ENCODE data around the gene MAG.
"Not testable (repeated sequence)": the region's sequence is repeated elsewhere in the genome, so short reads cannot be mapped to it uniquely, and the experiment has no call there.

MAG gene

DNA sequence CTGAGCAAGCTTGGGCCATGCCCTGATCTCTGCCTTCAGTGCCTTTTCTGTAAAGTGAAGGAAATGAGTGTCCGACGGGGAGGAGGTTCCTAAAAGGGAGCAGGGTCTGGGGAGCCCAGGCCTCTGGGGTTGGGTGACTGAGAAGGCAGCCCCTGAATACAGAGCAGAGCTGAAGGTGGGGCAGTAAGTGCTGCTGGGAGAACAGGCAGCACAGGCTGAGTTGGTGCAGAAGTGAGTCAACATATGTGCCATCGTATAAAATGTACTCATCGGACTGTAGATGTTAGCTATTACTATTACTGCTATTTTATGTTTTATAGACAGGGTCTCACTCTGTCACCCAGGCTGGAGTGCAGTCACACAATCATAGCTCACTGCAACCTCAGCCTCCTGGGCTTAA is 10.7 kb upstream of the MAG start:
- no peak for DNase-seq (ENCODE audit: low read depth)

DNA sequence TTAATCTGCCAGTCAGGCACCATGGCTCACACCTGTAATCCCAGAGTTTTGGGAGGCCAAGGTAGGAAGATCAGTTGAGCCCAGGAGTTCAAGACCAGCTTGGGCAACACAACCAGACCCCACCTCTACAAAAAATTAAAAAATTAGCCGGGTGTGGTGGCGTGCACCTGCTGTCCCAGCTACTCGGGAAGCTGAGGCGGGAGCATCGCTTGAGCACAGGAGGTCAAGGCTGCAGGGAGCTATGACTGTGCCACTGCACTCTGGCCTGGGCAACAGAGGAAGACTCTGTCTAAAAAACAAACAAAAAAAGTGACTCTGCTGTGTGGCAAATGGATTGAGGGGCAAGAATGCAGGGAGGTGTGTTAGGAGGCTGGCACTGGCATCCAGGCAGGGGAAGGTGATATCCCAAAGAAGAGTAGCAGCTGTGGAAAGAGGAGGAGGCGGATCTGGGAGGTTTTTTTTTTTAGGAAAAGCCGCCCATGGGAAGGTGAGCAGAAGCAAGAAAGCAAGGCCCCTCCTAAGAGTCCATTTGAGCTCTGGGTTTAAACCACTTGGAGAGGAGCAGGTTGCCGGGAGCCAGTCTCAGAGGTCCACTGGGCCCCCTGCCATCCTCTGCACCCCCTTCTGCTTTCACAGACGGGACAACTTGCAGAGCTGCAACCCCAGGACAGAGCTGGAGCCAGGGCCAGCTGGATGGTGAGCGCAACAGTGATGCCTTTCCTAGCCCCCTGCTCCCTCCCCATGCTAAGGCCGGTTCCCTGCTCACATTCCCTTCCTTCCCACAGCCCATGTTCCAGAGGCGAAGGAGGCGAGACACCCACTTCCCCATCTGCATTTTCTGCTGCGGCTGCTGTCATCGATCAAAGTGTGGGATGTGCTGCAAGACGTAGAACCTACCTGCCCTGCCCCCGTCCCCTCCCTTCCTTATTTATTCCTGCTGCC is 7.5 kb upstream of the MAG start:
- DNase-seq (ENCODE audit: low read depth): no peak

DNA sequence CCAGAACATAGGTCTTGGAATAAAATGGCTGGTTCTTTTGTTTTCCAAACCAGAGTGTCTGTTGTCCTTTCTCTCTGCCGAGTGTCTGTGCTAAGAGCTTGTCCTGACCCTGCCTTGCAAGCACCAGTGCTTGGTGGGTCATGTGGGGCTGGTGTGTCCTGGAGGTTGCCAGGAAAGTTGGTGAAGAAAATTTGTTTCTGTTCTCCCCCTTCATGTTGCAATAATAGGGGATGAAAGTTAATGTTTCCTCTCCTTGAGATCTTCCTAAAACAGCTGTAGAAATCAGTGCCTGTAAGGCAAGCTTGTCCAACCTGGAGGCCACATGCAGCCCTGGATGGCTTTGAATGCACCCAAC is 6.9 kb upstream of the MAG start:
- no peak for DNase-seq (ENCODE audit: low read depth)

GRCh38 chr19:35285465-35285864 is 6.5 kb upstream of the MAG start:
- DNase-seq (ENCODE audit: low read depth): not testable (repeated sequence)

DNA sequence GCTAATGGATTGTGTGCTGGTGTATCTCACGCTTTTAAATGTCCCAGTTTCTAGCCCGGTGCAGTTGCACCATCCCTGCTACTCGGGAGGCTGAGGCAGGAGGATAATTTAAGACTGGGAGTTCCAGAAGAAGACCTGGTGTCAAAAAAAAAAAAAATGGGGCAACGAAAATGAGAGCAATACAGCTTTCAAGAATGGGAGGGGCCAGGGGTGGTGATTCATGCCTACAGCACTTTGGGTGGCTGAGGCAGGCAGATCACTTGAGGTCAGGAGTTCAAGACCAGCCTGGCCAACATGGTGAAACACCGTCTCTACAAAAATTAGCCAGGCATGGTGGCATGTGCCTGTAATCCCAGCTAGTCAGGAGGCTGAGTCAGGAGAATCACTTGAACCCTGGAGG is 5.9 kb upstream of the MAG start:
- not testable (repeated sequence) for DNase-seq (ENCODE audit: low read depth)

DNA sequence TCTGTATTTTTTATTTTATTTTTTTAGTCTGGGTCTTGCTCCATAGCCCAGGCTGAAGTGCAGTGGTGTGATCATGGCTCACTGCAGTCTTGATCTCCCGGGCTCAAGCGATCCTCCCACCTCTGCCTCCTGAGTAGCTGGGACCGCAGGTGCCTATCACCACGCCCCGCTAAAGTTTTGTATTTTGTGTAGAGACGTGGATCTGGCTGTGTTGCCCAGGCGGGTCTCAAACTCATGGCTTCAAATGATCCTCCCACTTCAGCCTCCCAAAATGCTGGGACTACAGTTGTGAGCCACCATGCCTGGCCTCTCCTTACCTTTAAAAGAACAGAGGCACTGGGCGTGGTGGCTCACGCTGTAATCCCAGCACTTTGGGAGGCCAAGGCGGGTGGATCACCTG is 4.2 kb upstream of the MAG start:
- no peak for DNase-seq (ENCODE audit: low read depth)

- no peak for DNase-seq (ENCODE audit: low read depth)
Measured at GRCh38 chr19:35288331-35288730, 3.6 kb upstream of the MAG start.

GRCh38 chr19:35288906-35289305 is 3.1 kb upstream of the MAG start:
- no peak for DNase-seq (ENCODE audit: low read depth)

DNA sequence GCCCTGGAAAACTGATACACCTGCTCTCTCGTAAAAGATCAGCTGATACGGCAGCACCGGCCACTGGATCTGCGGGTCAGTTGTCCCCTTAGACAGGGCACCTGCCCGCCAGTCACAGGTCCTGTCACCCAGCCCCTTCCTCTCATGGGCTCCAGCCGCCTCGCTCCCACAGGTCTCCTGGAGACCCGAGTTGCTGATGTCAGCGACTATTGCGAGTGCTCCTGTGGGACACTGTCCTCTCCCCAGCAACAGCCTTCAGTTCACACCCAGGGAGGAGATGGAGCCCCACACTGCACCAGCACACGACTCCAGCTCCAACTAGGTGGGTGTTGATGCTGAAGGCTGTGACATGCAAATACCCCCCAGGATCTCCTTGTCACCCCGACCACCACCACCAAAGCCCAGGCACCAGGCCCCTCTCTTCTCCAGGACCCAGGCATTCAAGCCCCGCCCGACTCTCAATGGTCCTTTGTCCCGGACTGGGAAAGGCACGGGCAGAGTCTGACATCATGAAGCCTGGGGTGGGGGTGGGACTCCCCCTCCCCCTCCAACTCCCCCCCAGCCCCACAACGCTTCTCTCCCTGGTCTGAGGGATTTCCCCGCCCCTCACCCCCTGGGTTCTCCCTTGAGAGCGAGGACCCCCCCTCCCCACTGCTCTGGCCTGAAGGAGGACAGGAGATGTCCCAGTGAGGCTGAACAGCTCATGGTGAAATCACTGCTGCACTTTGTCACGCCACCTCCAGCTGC is 1.4 kb upstream of the MAG start:
- no peak for DNase-seq (ENCODE audit: low read depth)

DNA sequence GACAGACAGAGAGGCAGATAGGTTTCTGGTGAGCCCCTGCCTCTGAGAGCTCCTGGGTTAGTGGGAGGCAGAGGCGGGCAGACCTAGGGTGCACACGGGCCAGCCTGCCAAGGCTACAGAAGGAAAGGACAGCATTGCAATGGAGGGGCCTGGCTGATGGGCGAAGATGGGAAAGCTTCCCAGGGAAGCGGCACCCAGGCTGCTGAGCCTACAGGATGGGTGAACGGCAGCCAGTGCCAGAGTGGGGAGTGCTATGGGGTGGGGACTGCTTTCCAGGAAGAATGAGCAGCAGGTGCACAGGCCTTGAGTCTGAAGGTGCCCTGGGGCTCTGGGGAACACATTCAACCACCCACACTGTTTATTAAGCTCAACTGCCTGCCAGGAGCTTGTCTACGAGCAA is 702 bp upstream of the MAG start:
- no peak for DNase-seq (ENCODE audit: low read depth)

- DNase-seq (ENCODE audit: low read depth): no peak
Measured at GRCh38 chr19:35292421-35293362, 731 bp downstream of the MAG start.

DNA sequence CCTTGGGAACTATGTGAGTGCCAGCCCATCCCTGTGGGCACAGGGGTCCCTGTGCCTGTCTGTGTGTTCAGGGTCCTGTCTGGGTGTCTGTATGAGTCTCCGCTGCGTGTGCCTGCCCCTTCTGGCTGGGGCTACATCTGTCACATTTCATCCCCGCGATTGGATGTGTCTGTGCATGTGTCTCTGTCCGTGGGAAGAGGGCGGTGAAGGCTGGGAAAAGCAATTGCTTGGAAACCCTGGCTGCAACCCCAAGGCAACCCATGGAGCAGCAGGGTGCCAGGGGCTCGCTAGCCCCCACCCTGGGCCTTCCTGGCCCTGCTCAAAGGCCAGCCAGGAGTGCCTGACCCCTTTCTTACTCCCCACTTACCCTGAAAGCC is 1.4 kb downstream of the MAG start:
- no peak for DNase-seq (ENCODE audit: low read depth)

- no peak for DNase-seq (ENCODE audit: low read depth)
Measured at GRCh38 chr19:35293808-35294207, 1.8 kb downstream of the MAG start.

GRCh38 chr19:35294328-35294727 is 2.4 kb downstream of the MAG start:
- DNase-seq (ENCODE audit: low read depth): no peak

DNA sequence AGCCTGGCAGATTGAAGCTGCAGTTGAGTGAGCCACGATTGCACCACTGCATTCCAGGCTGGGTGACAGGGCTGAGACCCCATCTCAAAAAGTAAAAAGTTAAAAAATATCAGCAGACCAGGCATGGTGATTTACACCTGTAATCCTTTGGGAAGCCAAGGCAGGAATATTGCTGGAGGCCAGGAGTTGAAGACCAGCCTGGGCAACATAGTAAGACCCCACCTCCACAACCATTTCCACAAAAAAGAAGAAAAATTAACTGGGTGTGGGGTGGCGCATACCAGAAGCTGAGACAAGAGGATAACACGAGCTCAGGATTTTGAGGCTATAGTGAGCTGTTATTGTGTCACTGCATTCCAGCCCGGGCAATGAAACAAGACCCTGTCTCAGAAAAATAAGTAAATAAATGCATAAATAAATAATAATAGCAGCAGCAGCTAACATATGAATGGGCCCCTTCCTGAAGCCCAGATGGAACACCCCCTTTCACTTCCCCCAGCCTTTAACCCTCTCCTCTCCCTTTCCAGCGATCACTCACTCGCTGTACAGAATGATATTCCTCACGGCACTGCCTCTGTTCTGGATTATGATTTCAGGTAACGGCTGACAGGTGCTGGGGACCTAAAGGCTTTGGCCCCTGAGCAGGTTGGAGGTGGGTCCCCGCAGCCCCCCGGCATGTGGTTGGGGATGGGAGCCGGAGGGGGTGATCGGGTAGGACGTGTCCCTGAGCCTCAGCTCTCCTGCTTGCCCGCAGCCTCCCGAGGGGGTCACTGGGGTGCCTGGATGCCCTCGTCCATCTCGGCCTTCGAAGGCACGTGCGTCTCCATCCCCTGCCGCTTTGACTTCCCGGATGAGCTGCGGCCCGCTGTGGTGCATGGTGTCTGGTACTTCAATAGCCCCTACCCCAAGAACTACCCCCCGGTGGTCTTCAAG is 3.2 kb downstream of the MAG start:
- no peak for DNase-seq (ENCODE audit: low read depth)

- DNase-seq (ENCODE audit: low read depth): no peak
Measured at GRCh38 chr19:35295792-35296462, 4.0 kb downstream of the MAG start.

GRCh38 chr19:35296644-35297514 is 4.9 kb downstream of the MAG start:
- DNase-seq (ENCODE audit: low read depth): no peak

GRCh38 chr19:35297515-35297848 is 5.5 kb downstream of the MAG start:
- DNase-seq (ENCODE audit: low read depth): no peak

DNA sequence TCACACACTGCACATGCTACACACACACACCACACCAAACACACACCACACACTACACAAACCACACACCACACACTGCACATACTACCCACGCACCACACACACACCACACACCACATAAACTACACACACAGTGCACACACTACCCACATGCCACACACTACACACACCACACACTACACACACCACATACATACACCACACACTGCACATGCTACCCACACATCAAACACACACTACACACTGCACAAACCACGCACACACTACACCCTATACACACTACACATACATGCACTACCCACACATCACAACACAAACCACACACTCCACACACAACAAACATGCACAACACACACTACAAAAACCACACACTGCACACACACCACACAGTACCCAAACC is 6.0 kb downstream of the MAG start:
- DNase-seq (ENCODE audit: low read depth): no peak

DNA sequence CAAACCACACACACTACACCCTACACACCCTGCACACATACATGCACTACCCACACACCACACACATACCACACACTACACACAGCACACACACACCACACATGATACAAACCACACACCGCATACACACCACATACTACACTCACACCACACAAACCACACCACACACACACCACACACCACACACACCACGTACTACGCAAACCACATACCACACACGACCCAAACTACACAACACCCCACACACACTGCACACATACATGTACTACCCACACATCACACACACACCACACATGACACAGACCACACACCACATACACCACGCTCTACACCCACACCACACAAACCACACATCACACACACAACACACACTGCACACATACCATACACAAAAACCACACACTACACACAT is 6.6 kb downstream of the MAG start:
- DNase-seq (ENCODE audit: low read depth): no peak
